SK-N-SH (cell line): ENCODE measurements around the gene CTXND1. TPM values are rescaled to one million over a fixed set of nuclear protein-coding genes. Genes with fewer than 3 reads are reported as not detected.

Source experiments
- CTCF ChIA-PET: fragments of 300-600, 350-600 bp; formaldehyde crosslinking; extraction: SDS; loops from one replicate; lab custom pipeline; 2021; lab: Yijun Ruan, JAX
- POLR2A ChIA-PET: fragments of 350-600 bp; sonication (Branson Sonifier 250); formaldehyde crosslinking; extraction: SDS; loops from one replicate; lab custom pipeline; 2020; ENCODE audit warnings: antibody characterized with exemption, inconsistent platforms; lab: Yijun Ruan, JAX
- DNase-seq: peaks from one replicate; pipeline ENCODE4 v3.0.0; 2012
- H2AFZ ChIP-seq: fragments of 200-600 bp; sonication (generic); 2 replicates; pipeline ENCODE4 v1.8.1; 2016; ENCODE audit warnings: antibody characterized with exemption, mild to moderate bottlenecking, low read depth
- H3F3A ChIP-seq: fragments of 200-600 bp; sonication (generic); replicated peaks from 2 replicates; pipeline ENCODE3; 2016; ENCODE audit warnings: antibody characterized with exemption, mild to moderate bottlenecking; ENCODE audit not compliant: insufficient read depth
- H3K27ac ChIP-seq, 2 experiments: fragments of 200-500 bp in 1 of 2; fragments of 200-600 bp in 1 of 2; sonication (Bioruptor generic) in 1 of 2; sonication (generic), shearing (Covaris generic) in 1 of 2; 2 replicates each; pipeline versions ENCODE4 v1.5.1 to v1.6.1; 2014 to 2016; ENCODE audit warnings: low read depth in 2 of 2, inconsistent platforms in 1 of 2, low read length in 1 of 2, mild to moderate bottlenecking in 1 of 2, mixed read lengths in 1 of 2
- H3K27me3 ChIP-seq: fragments of 200-600 bp; sonication (generic), shearing (Covaris generic); 2 replicates; pipeline ENCODE4 v1.6.1; 2016; ENCODE audit warnings: mixed run types; ENCODE audit not compliant: insufficient read depth
- H3K36me3 ChIP-seq, 2 experiments: fragments of 200-500 bp in 1 of 2; fragments of 200-600 bp in 1 of 2; sonication (Bioruptor generic) in 1 of 2; sonication (generic) in 1 of 2; replicated peaks in 1 of 2; 2 replicates each; pipeline versions ENCODE3 to v1.5.1; 2014 to 2016; ENCODE audit warnings: low read length in 1 of 2, mild to moderate bottlenecking in 1 of 2; ENCODE audit not compliant: insufficient read depth in 2 of 2, control insufficient read depth in 1 of 2
- H3K4me1 ChIP-seq, 2 experiments: fragments of 200-500 bp in 1 of 2; fragments of 200-600 bp in 1 of 2; sonication (Bioruptor generic) in 1 of 2; sonication (generic), shearing (Covaris generic) in 1 of 2; 2 replicates each; pipeline versions ENCODE4 v1.5.1 to v1.6.1; 2014 to 2016; ENCODE audit warnings: low read depth in 1 of 2, low read length in 1 of 2, mixed run types in 1 of 2; ENCODE audit not compliant: insufficient read depth in 2 of 2, control insufficient read depth in 1 of 2
- H3K4me2 ChIP-seq: fragments of 200-600 bp; sonication (generic), shearing (Covaris generic); 2 replicates; pipeline ENCODE4 v1.6.1; 2017; ENCODE audit warnings: mixed run types
- H3K4me3 ChIP-seq, 2 experiments: fragments of 200-500 bp in 1 of 2; fragments of 200-600 bp in 1 of 2; sonication (Bioruptor generic) in 1 of 2; sonication (generic), shearing (Covaris generic) in 1 of 2; 2 replicates each; pipeline versions ENCODE4 v1.5.1 to v1.8.1; 2014 to 2016; ENCODE audit warnings: low read depth in 2 of 2, inconsistent platforms in 1 of 2, low read length in 1 of 2, mild to moderate bottlenecking in 1 of 2, mixed read lengths in 1 of 2, moderate library complexity in 1 of 2
- H3K79me2 ChIP-seq: fragments of 200-600 bp; sonication (generic); 2 replicates; pipeline ENCODE4 v1.8.1; 2017; ENCODE audit warnings: mild to moderate bottlenecking; ENCODE audit not compliant: insufficient read depth
- H3K9ac ChIP-seq: fragments of 200-600 bp; sonication (generic); 2 replicates; pipeline ENCODE4 v1.6.1; 2017; ENCODE audit warnings: mixed run types
- H3K9me2 ChIP-seq: fragments of 200-600 bp; sonication (generic); 2 replicates; pipeline ENCODE4 v1.6.1; 2017; ENCODE audit warnings: mixed run types
- H3K9me3 ChIP-seq: fragments of 200-600 bp; sonication (generic); 2 replicates; pipeline ENCODE4 v1.6.1; 2017; ENCODE audit warnings: mixed run types, mild to moderate bottlenecking, moderate library complexity
- H4K20me1 ChIP-seq: fragments of 200-600 bp; sonication (generic); 2 replicates; pipeline ENCODE4 v1.6.1; 2017; ENCODE audit warnings: mild to moderate bottlenecking, mixed run types; ENCODE audit not compliant: insufficient read depth
- ELF1 ChIP-seq: IDR thresholded peaks from 2 replicates; pipeline ENCODE4 v1.4.0; 2012
- EZH2phosphoT487 ChIP-seq: fragments of 200-600 bp; sonication (generic); IDR thresholded peaks from 2 replicates; pipeline ENCODE4 v1.6.1; 2017; ENCODE audit warnings: low read depth, mixed run types, mild to moderate bottlenecking, antibody characterized with exemption, moderate library complexity, borderline replicate concordance
- FOSL2 ChIP-seq: IDR thresholded peaks from 2 replicates; pipeline ENCODE4 v1.4.0; 2012; ENCODE audit warnings: low read depth, mild to moderate bottlenecking, moderate library complexity, borderline replicate concordance
- FOXJ3 ChIP-seq: sonication (generic); formaldehyde crosslinking; IDR thresholded peaks from 2 replicates; pipeline ENCODE4 v1.5.1; 2020; ENCODE audit warnings: mild to moderate bottlenecking, missing genetic modification reagents
- MAX ChIP-seq: IDR thresholded peaks from 2 replicates; pipeline ENCODE4 v1.4.0; 2012; ENCODE audit warnings: low read depth
- RAD21 ChIP-seq: IDR thresholded peaks from 2 replicates; pipeline ENCODE4 v1.6.1; 2012; ENCODE audit warnings: mild to moderate bottlenecking, low read length
- REST ChIP-seq: IDR thresholded peaks from 2 replicates; pipeline ENCODE4 v1.6.1; 2012; ENCODE audit warnings: mild to moderate bottlenecking, low read depth, low read length, moderate library complexity
- TCF12 ChIP-seq: IDR thresholded peaks from 2 replicates; pipeline ENCODE4 v1.4.0; 2012
- USF1 ChIP-seq: IDR thresholded peaks from 2 replicates; pipeline ENCODE4 v1.4.0; 2012; ENCODE audit warnings: low read depth, borderline replicate concordance
- WGBS: methylation state at CpG from one replicate; pipeline ENCODE4 v1.1.6; 2017; ENCODE audit warnings: low lambda C conversion rate; 5-methylcytosine and 5-hydroxymethylcytosine counted together
- polyA plus RNA-seq, 3 experiments: library from polyadenylated mRNA; depleted of rRNA; stranded (reverse); fragments of >200 nt; gene quantifications; 2 replicates each; pipeline ENCODE4 v1.2.3, GENCODE V29; 2012

The CTXND1 gene
- polyA plus RNA-seq, 1 of the 3 experiments (the other 2 are of a cell fraction), result not detected

DNA sequence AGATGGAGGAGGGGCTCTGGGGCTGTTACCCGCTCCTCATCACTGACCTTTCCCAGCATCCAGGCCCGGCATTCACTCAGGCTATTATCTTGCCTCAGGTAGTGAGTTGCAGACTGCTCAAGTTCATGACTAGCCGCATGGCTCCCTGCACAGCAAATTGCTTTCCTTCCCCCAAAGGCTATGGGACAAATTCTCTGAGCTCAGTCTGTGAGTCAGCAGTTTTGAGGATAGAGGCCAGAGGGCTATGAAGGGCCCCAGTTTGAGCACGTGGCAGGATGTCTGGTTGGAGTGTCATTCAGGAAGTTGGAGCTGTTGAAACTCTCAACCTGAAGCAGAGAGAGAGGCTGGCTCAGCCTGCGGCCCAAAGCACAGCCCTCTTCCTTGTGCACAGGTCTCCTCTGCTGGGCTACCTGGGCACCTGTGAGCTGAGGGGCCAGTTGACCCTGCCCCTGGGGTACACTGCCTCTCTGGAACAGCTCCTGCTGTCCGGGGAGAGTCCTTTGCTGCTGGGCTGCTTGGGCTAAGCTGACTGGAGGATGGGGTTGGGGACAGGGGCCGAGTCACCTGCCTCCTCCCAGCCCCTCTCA is 91.3 kb downstream of the CTXND1 start:
- no peak for DNase-seq
- POLR2A ChIA-PET, result no interaction called here
- no peak overlapping the region for H3K4me2 ChIP-seq

More for the DNA sequence above, 91.3 kb downstream of the CTXND1 start:
- H3K27me3 ChIP-seq, result no peaks in the 10 kb centered on the region
- H3K9me3 ChIP-seq, result no peaks in the 10 kb centered on the region
- no peaks in the 10 kb centered on the region for H3K9me2 ChIP-seq
- CTCF ChIA-PET, result interaction anchor here (3.1 kb wide), 1 partner anchor 12 kb away, joined by 18 read pairs; no protein-coding TSS in a partner anchor
- H3K79me2 ChIP-seq, result no peaks in the 10 kb centered on the region
- 79% methylated on average over 7 of the region's 7 CpGs for WGBS
- no peak overlapping the region for H3K9ac ChIP-seq
- H3K4me1 ChIP-seq, result no peaks in the 10 kb centered on the region; a peak in 1 of 4 replicates
- TF ChIP-seq FOXJ3 (no peak), MAX (peak; percentile 97), ELF1 (peak; percentile 43; the same call in 1 of the 2 replicates), FOSL2 (peak; percentile 17; the same call in 1 of the 2 replicates), EZH2phosphoT487 (no peak), USF1 (peak; percentile 63; the same call in 1 of the 2 replicates), TCF12 (peak; percentile 13; the same call in 1 of the 2 replicates), RAD21 (no peak), REST (no peak)
- TF ChIP-seq, all 33 proteins: peak for 5
- H4K20me1 ChIP-seq, result no peaks in the 10 kb centered on the region
- H3K4me3 ChIP-seq, result no peak overlapping the region
- H2AFZ ChIP-seq, result no peak overlapping the region
- H3F3A ChIP-seq, result no peaks in the 10 kb centered on the region
- H3K36me3 ChIP-seq, result peaks cover 13 to 41% of the 10 kb centered on the region in 2 experiments
- peak overlapping the region in 1 of 2 experiments; percentile 6; a peak in 3 of 4 replicates for H3K27ac ChIP-seq
